ENCODE measurements around the gene TMEM207.
"Not testable (repeated sequence)": the region's sequence is repeated elsewhere in the genome, so short reads cannot be mapped to it uniquely, and the experiment has no call there.

Gene TMEM207

DNA sequence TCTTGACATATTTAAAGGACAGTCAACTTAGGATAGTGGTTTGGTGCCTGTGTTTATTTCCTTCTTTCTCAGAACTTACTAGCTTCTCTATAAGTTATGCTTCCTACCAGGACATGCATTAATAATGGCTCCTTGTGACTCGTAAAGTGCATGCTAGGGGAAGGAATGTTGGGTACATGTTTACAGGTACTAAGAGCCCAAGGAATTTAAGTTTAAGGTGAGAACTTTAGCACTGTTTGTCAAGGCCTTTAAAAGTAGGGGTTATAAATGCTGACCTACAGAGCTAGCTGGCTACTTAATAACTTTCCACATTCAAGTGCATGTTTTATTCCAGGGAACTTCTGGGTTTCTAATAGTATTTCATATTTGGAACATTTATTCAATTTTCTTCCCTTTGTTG lies at the start of gene TMEM207:
TMEM207 (minus strand) TSS at position 101 of the 400 bp plus-strand sequence; CDS start at position 9, 92 bp downstream.
- DNase-seq (ENCODE audit: low read depth) = no peak

DNA sequence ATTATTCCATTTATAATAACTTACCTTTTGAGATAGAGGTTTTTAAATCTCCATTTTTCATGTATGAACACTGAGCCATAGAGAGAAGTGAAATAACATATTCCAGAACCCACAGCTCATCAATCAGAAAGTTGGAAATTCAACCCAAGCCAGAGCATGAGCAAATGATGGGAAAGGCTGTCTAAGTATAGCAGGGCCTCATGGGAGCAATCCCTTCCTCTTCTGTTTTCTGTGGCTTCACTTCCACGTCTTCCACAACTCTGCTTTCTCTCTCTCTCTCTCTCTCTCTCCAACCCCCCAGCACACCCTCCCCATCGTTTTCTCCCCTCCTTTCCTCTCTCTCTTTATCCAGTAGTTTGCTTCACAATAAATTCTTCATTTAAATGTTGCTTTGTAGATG lies 49.4 kb upstream of the TMEM207 start:
- DNase-seq (ENCODE audit: low read depth) = no peak

DNA sequence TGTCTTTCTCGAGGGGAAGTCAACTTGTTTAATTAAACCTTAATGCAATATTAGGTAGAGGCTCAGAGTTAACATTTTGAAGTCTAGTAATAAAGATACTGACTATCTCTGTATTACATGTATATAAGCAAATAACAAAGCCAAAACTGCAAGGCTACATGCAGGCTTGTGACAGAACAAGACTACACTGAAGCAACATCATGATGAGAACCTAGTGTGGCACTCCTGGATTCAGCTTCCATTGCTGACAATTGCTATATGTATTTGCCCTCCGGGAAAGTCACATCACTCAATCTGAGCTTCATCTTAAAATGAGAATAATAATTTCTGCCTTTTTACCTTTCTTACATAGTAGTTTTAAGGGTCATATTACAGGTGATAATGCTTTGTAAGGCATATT lies 48.6 kb upstream of the TMEM207 start:
- no peak for DNase-seq (ENCODE audit: low read depth)

DNA sequence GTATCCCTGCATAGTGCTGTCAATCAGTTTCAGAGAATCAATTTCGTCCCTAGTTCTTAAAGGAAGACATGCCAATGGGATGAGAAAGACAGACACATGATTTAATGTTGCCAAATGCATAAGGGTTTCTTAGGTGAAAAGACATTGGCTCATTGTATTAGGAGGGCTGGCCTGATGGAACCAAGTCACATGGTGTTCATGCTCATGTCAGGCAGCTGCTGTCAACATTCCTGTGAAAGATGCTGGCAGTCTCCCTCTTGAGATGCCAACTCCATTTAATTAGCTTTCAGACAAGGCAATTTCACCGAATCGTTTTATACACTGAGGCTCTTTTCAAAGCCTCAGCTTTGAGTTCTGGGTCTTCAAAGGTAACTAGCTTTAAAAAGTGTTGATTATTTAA lies 48.1 kb upstream of the TMEM207 start:
- no peak for DNase-seq (ENCODE audit: low read depth)

DNA sequence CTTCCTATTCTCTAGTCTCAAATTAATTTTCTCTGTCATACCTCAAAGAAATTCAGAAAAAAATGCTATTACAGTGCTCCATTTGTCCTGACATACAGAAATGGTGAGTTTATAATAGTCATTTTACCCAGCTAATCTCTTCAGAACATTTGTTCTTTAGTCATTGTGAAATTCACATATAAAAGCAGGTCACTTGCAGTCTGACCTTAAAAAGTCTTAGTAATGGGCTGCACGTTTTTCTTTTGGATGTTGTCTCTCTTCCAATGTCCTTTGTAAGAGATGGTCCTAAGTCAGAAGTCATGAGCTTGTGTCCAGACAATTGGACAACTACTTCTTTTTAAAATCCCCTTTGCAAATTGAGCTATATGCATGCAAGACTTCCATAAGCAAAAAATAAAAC lies 47.2 kb upstream of the TMEM207 start:
- DNase-seq (ENCODE audit: low read depth) = no peak

DNA sequence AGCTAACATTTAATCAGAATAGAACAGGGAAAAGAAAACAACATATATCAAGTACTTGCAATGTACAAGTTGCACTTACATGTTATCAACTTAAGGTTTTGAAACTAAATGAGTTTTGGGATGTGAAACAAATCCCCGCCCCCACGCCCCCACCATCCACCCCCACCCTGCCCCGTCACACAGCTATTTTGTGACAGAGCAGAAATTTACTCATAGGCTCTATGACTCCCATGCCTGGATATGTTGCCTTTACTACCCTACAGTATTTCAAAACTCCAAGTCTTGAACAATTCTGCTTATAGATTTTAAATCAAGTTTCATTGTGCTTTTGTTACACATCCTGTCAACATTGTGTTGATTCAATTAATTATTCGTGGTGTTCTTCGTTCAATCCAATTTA lies 46.1 kb upstream of the TMEM207 start:
- no peak for DNase-seq (ENCODE audit: low read depth)

DNA sequence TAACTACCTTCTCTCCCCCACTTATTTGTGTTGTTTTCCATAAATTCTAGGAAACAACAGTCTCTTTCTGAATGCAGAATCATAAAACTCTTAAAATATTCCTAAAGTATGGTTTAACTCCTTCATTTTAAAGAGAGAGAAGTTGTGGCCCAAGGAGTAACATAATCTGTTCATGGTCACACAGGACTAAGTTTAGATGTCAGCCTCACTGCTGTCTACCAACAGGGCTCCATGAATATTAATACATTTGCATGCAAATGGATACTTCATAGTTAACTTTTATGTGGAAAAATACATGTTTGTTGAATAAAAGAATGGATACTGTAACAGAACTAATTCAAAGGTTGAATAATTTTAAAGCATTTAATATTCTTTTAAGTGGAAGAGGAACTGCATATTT lies 45.7 kb upstream of the TMEM207 start:
- no peak for DNase-seq (ENCODE audit: low read depth)

DNA sequence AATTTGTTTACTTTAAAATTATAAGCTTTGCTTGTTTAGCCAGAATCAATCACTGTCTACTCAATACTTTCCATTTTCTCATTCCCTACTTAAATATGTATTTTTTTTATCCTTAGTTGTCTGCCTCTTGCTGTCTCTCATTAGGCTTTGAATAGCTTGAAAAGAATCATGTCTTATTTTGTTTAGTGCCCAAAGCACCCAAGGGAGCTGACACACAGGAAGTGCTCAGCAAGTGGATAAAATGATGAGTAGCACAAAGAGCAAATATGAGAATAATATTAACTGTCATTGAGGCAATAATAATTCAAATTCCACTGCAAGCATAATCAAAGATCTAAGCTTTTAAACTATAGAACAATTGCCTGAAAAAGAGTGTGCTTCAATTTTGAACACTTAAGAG lies 45.2 kb upstream of the TMEM207 start:
- no peak for DNase-seq (ENCODE audit: low read depth)

DNA sequence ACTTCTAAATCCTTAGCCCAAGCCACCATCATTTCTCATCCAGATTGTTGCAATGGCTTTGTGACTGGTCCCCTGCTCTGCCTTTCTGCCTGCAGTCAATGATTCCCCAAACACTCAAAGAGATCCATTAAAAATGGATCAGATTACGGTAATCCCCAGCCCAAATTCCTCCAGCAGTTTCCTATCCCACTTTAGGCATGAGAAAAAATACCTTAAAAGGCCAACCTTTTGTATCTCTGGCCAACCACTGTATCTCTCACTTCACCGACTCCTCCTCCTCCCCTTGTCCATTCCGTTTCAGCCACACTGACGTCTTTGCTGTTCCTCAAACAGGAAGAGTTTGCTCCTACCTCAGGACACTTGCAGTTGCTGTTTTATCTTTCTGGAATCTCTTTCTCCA lies 43.3 kb upstream of the TMEM207 start:
- DNase-seq (ENCODE audit: low read depth) = no peak

DNA sequence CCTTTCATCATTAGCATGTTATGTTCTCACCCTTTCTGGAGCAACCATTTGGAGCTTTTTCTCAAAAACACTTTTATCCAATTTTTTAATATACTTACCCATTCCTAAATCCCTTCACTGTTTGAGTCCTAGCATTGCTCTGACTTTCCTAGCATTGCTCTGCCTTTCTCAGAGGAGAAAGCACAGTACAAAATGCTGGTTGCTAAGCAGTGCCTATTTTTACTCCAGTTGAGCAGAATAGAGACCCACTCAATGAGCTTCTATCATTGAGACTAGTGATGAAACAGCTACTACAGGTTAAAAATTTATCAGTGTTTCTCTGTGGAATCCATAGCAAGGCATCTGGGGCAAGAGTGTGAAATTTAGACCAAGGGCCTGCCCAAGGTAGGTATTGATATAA lies 42.4 kb upstream of the TMEM207 start:
- DNase-seq (ENCODE audit: low read depth) = no peak

DNA sequence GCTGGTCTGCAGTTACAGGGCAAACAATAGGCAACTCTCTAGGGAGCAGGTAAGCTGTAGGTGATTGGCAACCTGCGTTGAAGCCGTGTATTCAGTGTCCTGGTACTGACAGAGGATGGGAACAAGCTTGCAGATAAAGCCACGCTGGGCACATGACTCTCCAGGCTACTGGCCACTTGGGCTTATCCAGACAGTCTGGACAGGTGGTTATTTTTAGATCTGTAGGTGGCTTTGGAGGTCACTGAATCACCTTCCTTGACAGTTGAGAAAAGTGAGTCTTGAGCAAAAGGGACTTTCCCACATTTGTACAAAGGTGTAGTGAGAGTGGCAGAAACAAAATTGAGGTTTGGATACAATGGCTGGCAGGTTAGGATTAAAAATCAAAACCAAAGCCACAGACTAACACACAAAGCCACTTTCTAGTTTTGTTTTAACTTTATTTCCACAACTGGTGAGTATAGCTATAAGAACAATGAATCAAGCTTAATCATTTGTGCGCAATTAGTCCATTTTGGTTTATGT lies 41.9 kb upstream of the TMEM207 start:
- DNase-seq (ENCODE audit: low read depth) = no peak

DNA sequence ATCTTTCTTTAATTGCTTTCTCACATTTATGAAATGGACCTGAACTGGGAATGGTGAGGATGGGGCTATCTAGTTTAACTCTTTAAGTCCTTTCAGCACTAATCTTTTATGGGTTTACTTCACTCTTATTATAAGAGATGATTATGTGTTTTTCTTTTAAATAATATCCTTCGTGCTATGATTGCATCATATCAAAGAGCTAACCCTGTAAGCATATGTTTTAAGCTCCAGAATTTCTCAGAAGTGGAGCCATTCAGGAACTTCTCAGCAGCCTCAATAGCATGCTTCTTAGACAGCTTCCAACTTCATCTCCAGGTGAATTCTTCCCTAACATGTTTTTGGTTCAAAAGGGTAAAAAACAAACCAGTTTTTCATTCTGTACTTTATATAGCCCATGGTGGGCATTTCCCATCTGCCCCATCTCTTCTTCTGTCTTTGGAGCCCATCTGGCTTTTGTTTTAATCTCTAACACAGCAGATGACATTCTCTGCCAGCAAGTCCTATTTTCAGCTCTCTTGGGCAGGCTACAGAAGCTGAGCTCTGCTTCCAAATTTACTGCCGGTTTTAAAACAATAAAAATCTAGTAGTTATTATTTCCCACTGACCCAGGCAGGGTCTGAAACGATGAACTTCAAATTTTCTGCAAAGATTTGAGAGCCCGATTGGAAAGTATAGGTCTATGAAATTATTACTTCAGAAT lies 37.4 kb upstream of the TMEM207 start:
- no peak for DNase-seq (ENCODE audit: low read depth)

DNA sequence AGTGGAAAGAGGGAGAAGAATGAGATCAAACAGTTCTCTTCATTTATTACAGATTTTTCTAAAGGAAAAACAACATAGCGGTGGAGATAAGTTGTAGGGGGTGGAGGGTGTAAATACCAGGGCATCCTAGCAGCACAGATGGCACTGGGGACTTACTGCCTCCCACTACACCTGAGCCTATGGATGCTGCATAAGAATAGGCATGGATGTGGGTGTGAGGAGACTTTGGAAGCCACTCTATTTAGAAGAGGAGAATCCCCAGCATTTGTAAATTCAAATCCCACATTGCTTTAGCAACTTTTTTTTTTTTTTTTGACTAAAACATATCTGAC lies 36.8 kb upstream of the TMEM207 start:
- DNase-seq (ENCODE audit: low read depth) = no peak

DNA sequence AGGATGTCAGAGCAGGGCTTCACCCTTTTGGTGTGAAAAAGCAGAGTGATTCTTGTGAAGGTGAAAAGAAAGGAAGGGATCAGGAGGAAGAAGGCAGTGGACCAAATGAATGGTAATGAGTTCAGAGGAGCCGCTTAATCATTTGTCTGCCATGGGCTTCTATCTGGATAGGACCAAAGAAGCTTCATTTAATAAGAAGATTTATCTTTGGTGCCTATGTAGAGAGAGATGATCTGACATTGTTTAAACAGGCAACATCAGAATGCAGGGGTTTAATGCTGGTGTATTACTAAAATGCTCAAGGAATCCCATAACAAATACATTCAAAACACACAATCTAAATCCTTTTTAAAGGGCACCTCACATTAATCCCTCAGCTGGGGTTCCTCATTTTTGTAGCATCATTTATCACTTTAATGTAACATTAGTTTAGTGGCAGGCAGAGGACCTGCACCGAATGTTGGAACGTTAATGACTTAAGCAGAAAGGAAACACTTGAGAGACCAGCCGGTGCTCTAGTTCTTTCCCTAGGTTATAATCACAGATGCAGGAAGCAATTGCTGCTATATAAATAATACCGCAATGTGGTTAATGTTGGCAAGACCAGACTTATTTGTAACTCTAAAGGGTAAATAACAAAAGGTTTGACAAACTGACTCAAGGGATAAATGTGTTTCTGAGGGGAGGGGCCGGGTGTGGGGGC lies 36.3 kb upstream of the TMEM207 start:
- DNase-seq (ENCODE audit: low read depth) = no peak

DNA sequence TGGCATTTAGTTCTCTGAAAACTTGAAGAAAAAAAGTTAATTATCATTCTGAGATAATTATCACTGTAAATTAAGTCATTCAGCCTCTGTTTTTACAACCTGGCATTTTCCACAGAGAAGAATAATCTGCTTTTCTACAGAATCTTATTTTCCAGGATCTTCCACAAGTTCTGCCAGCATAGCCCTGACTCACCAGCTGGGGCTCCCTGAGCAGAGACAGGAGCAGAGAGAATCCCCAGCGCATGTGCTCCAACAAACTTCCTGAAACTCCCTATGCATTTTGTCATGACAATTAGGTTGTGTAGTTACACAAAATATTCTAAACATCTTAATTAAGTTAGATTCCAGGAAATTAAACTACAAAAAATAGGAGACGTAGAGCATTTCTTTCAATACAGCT lies 32.1 kb upstream of the TMEM207 start:
- no peak for DNase-seq (ENCODE audit: low read depth)

DNA sequence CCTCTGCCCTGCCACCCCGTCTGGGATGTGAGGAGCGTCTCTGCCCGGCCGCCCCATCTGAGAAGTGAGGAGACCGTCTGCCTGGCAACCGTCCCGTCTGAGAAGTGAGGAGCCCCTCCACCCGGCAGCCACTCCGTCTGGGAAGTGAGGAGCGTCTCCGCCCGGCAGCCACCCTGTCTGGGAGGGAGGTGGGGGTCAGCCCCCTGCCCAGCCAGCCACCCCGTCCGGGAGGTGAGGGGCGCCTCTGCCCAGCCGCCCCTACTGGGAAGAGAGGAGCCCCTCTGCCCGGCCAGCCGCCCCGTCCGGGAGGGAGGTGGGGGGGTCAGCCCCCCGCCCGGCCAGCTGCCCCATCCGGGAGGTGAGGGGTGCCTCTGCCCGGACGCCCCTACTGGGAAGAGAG lies 23.6 kb upstream of the TMEM207 start:
- not testable (repeated sequence) for DNase-seq (ENCODE audit: low read depth)

DNA sequence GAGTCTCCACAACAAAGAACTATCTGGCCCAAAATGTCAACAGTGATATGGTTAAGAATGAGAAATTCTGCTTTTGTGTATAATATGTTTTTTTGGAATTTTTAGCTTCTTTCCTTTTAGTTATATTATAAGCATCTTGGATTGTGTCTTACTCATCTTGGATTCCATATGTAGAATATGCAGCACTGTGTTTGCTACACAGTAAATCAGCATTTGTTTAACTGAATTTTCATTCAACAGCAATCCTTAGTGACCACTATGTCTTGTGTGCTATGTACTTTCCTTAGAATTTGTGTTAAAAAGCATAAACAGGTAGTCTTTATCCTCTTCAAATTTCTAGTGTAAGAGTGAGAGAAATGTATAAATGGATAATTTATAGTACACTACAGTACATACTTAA lies 18.2 kb upstream of the TMEM207 start:
- no peak for DNase-seq (ENCODE audit: low read depth)

DNA sequence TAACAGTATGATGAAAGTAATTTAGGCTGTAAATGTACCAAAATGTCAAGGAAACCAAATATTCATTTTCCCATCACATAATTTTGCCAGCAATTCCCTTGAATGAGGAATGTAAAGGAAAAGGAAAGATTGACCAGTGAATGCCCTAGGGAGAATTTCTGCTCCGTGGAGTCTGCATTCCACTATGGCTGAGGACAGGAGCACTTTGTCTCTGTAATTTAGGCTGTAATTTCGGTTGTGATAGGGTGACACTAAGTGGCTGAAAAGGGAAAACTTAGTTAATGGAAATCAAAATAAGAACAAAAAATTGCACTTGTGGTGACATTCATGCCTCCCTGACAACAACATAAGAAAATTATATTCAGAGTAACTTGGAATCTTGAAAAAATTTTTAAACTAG lies 8.3 kb upstream of the TMEM207 start:
- DNase-seq (ENCODE audit: low read depth) = no peak

DNA sequence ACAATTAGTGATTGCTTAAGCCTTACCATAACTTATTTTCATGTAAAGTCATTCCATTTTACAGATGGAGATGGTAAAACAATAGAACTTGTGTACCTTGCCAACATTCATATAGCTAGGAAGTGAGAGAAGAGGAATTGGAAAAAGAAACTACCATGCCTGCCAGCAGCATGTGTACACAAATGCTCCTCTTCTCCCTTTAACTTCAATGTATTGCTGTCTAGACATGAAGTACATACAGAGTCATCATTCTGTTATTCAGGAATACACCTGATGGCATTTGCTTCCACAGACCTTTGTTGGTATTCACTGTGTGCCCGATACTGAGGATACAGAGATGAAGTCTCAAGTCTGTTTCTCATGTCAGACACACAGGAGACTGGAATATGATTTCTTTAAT lies 7.1 kb upstream of the TMEM207 start:
- no peak for DNase-seq (ENCODE audit: low read depth)

DNA sequence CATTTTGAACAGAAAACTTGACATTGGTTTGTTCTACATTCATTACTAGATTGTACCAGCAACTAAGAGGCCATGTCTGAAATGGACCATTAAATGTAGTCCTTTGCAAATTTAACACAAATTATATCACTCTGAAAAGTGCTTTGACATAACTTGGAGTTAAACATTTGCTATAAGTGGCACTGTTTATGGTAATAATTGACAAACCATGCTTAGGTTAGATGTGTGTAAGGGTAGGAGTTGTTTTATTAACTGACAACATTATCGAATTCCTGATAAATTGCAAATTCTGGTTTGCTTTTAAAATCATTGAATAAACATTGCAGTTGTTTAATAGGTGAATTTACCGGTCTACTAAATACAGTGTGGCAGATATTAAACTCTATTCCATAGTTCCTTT lies 6.1 kb upstream of the TMEM207 start:
- no peak for DNase-seq (ENCODE audit: low read depth)

DNA sequence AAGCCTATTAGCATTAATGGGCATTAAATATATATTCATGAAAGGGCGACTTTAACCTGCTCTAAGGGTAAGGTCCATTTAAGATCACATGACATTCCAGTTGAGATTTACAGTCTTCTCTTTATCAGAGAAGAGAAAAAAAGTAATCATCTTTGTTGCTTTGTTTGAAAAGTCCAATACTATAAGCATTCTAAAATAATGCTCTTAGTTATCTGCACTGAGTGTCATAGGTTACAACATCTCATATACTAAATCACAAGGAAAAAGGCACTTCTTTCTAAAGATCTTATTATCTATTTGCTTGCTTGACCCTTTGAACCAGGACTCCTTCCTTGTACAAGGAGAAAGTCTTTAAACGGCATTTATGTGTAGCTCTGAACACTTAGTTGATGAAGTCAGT lies 1.4 kb downstream of the TMEM207 start:
- no peak for DNase-seq (ENCODE audit: low read depth)

DNA sequence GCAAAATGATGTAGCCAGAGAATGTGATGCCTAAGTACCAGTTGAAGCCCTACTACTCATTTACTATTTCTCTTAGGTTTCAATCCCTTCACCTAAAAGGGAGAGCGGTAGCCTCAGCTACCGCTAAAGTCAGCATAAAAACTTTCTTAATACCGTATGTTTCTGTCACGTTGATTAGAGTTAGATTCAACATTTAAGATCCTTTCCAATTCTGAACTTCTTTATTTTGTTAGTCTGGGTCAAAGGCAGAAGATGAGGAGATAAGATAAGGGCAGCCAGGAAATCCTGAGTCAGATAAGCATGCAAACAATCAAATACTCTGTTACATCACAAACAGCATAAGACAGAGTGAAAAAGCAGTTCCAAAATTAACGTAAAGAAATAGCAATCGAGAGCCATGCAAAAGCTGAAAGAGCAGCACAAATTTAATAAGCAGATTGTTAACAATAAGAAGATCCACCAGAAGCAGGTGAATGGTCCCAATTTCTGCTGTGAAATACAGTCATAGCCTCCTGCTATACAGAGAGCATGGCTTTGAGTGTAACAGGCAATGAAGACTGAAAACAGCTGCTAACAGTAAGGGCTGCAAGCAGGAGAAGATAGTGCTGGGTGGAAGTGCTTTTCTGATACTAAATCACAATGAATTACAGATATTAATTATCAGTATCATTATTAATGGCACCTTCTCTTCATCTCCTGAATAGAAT lies 3.0 kb downstream of the TMEM207 start:
- no peak for DNase-seq (ENCODE audit: low read depth)

DNA sequence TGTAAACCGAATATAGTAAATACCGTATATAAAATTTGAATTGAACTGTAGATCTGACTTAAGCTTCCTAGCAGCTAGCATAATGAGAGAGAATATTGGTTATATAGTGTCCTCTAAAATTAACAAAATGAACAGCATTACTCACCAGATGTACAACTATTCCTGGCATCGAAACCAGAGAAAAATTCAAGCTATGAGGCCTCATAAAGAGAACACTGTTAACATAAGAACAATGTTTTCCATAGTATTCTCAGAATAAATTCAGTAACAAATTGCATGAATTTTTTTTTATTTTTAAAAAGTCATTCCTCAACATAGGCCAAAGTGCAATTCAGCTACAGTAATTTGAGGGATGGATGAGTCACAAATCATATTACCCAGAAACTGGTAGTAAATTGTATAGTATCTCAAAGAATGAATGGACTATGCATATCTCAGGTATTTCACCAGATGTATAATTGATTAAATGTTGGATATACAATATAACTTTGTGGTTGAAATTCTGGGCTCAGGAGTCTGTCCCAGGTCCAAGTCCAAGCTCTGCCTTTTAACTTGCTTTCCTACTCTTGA lies 5.0 kb downstream of the TMEM207 start:
- no peak for DNase-seq (ENCODE audit: low read depth)
